Stimulated activated naive CD4-positive, alpha-beta T cell treated with Interleukin-2 at 50 U/mL for 16 hours (primary cell): ENCODE data around the gene DOCK2.
"Not testable (repeated sequence)": the region's sequence is repeated elsewhere in the genome, so short reads cannot be mapped to it uniquely, and the experiment has no call there.

Source experiments
- DNase-seq: peaks from one replicate; lab custom pipeline; 2025; lab: John Stamatoyannopoulos, UW

Gene DOCK2

GRCh38 chr5:169758886-169759285 is 121.8 kb downstream of the DOCK2 start:
- no peak for DNase-seq

- DNase-seq = no peak
These were observed 123.2 kb downstream of the DOCK2 start for GRCh38 chr5:169760229-169760628.

GRCh38 chr5:169762338-169763095 is 125.4 kb downstream of the DOCK2 start:
- DNase-seq = no peak

- no peak for DNase-seq
These were observed 126.4 kb downstream of the DOCK2 start for GRCh38 chr5:169763376-169764017.

- no peak for DNase-seq
These were observed 126.9 kb downstream of the DOCK2 start for GRCh38 chr5:169764018-169764378.

- no peak for DNase-seq
These were observed 128.3 kb downstream of the DOCK2 start for GRCh38 chr5:169765176-169765996.

- DNase-seq = not testable (repeated sequence)
These were observed 129.9 kb downstream of the DOCK2 start for GRCh38 chr5:169766943-169767342.

GRCh38 chr5:169767938-169768337 is 130.9 kb downstream of the DOCK2 start:
- DNase-seq = no peak

- DNase-seq = no peak
These were observed 131.3 kb downstream of the DOCK2 start for GRCh38 chr5:169768416-169768815.

GRCh38 chr5:169770109-169770508 is 133.0 kb downstream of the DOCK2 start:
- no peak for DNase-seq

- no peak for DNase-seq
These were observed 135.2 kb downstream of the DOCK2 start for GRCh38 chr5:169772256-169772655.

GRCh38 chr5:169772688-169773087 is 135.6 kb downstream of the DOCK2 start:
- no peak for DNase-seq

GRCh38 chr5:169777159-169777558 is 140.1 kb downstream of the DOCK2 start:
- no peak for DNase-seq

GRCh38 chr5:169778622-169779596 is 141.8 kb downstream of the DOCK2 start:
- DNase-seq = no peak

GRCh38 chr5:169781420-169782345 is 144.6 kb downstream of the DOCK2 start:
- no peak for DNase-seq

- DNase-seq = no peak
These were observed 148.9 kb downstream of the DOCK2 start for GRCh38 chr5:169785771-169786618.

GRCh38 chr5:169788168-169788567 is 151.1 kb downstream of the DOCK2 start:
- no peak for DNase-seq

- no peak for DNase-seq
These were observed 152.4 kb downstream of the DOCK2 start for GRCh38 chr5:169789417-169789940.

GRCh38 chr5:169791251-169791650 is 154.2 kb downstream of the DOCK2 start:
- no peak for DNase-seq
